Raji (cell line): Measurements from ENCODE around the gene ZNF397.

Experiments
- POLR2A ChIP-seq: IDR thresholded peaks from 2 replicates; pipeline ENCODE4 v1.6.1; 2011; ENCODE audit warnings: low read depth, low read length, control low read depth; ENCODE audit not compliant: insufficient read depth

ZNF397 gene

DNA sequence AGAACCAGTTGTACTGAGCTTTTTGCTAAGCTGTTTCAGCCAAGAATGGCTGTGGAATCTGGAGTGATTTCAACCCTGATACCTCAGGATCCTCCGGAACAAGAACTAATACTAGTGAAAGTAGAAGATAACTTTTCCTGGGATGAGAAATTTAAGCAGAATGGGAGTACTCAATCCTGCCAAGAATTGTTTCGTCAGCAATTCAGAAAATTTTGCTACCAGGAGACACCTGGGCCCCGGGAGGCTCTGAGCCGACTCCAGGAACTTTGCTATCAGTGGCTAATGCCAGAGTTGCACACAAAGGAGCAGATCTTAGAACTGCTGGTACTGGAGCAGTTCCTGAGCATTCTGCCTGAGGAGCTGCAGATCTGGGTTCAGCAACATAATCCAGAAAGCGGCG is 1.6 kb downstream of the ZNF397 start:
- TF ChIP-seq POLR2A, result no peak

DNA sequence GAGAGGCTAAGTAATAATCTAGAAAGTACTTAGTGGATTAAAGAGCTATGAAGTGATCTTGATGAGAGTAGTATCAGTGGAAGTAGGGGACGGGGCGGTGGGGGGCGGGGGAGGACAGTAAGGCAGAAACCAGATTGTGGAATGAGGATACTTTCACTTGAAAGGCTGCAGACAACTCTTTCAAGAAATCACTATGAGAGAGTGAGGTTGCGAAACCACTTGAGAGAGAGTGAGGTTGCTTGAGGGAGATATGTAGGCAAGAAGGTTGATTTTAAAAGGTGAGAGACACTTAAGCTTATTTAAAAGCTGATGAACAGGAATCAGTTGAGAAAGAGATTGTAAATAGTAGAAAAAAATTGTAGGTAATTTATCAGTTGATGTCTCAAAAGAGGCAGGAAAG is 3.8 kb downstream of the ZNF397 start:
- TF ChIP-seq POLR2A, result no peak

DNA sequence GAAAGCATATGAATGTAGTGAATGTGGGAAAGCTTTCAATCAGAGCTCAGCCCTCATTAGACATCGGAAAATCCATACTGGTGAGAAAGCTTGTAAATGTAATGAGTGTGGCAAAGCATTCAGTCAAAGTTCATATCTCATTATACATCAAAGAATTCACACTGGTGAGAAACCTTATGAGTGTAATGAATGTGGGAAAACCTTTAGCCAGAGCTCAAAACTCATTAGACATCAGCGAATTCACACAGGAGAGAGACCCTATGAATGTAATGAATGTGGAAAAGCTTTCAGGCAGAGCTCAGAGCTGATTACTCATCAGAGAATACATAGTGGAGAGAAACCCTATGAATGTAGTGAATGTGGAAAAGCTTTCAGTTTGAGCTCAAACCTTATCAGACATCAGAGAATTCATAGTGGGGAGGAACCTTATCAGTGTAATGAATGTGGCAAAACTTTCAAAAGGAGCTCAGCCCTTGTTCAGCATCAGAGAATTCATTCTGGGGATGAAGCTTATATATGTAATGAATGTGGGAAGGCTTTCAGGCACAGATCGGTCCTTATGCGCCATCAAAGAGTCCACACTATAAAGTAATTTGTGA is 5.0 kb downstream of the ZNF397 start:
- no peak for TF ChIP-seq POLR2A

DNA sequence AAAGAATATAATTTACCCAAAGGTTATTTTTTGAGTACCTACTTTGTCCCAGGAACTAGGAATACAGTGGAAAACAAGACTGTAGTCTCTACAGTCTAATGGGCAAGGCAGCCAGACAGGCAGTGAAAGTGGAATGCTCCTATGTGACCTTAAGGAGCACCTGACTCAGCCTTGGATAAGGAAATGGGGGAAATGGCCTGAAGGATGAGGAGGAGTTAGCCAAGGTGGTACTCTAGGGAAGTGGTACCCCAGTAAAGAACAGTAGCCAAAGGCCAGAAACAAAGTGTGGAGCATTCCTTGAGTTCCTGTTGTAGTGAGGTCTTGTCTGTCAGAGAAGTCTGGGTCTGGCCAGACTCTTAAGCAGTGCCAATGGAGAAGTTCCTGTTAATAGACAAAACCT is 6.0 kb downstream of the ZNF397 start:
- no peak for TF ChIP-seq POLR2A

DNA sequence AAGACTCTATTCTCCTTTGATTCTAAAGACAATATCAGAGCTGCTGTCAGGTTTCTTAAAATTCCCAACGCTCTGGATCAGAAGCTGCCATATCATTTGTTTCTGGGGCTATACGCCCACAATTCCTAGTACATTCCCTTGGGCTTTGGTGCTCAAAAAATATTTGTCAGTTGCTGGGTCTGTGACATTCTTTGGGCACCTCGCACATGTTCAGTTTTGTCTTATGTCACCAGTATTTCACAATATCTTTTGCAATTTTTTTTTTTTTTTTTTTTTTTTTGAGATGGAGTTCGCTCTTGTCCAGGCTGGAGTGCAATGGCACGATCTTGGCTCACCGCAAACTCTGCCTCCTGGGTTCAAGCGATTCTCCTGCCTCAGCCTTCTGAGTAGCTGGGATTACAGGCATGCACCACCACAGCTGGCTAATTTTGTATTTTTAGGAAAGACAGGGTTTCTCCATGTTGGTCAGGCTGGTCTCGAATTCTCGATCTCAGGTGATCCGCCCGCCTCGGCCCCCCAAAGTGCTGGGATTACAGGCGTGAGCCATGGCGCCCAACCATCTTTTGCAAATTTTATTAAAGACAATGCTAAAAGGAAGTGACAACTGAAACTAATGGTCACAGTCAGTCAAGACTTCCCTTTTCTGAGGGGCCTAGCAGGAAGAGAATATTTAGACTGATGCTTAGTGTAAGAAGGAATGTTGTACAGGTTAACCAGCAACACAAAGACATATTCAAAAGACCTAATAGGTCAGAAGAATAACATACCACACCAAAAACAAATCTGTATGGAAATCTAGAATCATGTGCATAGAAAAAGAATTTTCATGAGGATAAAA is 6.8 kb downstream of the ZNF397 start:
- no peak for TF ChIP-seq POLR2A

DNA sequence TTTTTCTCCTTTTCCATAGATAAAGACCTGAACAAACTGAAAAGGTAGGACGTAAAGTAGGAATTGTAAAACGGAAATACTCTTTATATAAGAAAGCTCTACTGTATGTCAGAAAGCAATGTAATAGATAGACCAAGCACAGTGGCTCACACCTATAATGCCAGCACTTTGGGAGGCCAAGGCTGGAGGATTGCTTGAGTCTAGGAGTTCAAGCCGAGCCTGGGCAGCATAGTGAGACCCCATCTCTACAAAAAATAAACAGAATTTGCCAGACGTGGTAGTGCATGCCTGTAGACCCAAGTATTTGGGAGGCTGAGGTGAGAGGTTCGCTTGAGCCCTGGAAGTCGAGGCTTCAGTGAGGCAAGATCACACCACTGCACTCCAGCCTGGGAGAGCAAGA is 7.6 kb downstream of the ZNF397 start:
- TF ChIP-seq POLR2A, result no peak

DNA sequence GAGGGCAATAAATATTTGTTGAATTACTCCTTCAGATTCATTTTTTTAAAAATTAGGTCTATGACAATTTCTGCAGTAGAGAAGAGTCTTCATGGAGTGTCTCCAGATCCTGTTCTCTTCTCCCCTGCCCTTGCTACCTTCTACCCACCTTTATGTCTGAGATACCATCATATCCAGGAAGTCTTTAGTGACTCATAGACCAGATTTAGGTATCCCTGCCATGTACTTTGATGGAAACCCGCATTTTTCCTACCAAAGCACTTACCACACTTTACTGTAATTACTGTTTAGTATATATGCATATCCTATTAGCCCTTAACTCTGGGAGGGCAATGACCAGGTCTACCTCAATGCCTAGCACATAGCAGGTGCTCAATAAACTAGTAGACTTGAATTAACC is 11.6 kb downstream of the ZNF397 start:
- no peak for TF ChIP-seq POLR2A

DNA sequence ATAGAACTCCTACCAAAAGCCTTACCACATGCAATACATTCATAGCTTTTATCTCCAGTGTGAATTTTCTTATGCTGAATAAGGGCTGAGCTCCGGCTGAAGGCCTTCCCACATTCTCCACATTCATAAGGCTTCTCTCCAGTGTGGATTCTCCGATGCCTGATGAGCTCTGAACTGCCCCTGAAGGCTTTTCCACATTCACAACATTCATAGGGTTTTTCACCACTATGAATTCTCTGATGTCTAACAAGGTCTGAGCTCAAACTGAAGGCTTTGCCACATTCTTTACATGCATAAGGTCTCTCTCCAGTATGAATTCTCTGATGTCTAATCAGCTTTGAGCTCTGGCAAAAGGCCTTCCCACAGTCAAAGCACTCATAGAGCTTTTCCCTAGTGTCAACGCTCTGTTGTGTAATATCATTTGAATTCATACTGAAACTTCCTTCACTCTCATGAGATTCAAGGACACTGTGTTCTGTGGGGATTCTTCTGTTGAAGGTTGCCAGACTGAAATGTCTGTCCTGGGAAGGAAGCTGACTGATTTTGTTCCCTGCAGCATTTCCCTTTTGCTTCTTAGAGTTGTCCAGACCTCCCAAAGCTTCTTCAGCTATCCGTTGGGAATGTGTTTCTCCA is 12.9 kb downstream of the ZNF397 start:
- no peak for TF ChIP-seq POLR2A

DNA sequence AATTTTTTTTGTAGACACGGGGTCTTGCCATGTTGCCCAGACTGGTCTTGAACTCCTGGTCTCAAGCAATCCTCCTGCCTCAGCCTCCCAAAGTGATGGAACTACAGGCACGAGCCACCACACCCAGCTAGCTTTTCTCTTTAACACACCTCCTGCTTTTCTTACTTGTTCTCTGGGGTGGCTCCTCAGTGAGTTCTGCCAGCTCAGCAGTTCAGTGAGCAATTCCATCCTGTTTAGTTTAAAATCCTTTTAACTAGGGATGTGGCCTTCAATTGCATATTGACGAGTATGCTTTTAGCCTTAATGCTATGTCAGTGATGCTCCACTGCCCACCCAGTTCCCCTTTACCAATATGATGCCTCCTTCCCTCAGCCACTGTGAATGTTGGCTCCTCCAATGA is 16.1 kb downstream of the ZNF397 start:
- TF ChIP-seq POLR2A, result no peak

DNA sequence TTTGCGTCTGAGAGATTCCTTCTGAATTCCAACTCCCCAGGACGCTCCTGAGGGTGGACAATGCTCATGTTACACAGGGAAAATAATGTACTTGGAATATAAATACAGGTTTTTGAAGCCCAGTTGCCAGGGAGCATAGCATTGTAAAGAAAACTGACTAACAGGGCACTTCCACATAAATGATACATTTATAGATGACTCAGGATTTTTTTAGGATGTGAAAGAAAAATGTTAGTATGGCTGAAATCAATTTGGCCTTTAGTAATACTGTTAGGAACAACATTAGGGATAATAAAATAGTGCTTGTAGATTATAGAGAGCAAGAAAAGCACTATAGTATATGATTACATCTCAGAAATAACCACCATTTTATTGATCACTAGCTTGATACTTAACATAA is 23.6 kb downstream of the ZNF397 start:
- TF ChIP-seq POLR2A, result no peak

DNA sequence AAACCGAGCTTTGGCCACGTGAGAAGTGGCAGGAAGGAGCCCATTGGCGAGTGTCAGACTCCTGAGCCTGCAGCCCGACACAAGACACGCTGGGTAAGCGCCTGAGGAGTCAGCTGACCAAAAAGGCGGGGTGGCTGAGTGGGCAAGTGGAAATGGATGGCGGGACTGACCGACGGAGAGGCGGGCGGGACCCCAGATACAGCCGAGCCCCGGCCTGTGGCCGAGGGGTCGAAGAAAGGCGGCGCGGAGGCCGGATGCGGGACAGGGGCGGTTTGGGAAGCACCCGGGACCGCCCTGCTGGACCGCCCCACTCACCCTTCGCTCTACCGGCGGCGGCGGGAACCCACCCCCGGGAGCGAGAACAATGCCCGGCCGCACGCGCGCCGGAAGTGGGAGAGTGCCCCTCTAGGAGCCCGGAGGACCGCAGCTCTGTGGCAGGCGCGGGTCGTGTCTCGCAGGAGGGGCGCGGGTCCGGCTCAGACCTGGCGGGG is 26.4 kb downstream of the ZNF397 start:
- no peak for TF ChIP-seq POLR2A

DNA sequence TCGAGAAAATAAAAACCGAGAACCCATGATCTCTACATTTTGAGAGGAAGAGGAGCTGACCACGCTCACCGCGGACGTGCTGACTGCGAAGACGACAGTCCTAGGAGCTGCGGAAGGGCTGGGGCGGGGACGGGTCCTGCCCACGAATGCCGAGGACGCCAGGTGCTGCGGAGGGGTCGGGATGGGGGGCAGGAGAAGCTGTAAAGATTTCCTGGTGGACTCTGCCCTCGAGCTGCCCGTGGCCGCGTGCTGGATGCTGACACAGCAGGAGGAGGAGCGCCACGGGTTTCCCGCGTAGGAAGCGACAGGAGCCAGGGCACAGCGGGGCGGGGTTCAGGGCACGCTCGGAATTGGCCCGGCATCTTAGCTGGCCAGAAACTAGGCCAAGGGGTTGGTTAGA is 27.0 kb downstream of the ZNF397 start:
- TF ChIP-seq POLR2A, result no peak

DNA sequence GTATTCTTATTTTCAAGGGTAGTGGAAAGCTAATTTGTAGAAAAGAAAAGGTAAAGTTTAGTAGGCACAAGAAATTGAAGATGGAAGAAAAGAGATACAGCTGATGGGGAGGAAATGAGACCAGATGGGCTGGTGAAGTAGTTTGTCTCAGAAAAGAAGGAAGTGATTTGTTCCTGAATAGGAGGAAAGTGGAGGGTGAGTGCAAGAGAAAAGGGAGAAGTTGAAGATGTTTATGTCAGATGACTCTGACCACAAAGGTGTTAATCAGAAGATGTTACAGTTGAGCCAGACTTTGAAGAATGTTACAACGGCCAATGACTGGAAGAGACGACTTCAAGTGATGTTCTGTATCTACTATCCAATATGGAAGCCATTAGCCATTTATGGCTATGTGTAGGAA is 28.0 kb downstream of the ZNF397 start:
- no peak for TF ChIP-seq POLR2A

DNA sequence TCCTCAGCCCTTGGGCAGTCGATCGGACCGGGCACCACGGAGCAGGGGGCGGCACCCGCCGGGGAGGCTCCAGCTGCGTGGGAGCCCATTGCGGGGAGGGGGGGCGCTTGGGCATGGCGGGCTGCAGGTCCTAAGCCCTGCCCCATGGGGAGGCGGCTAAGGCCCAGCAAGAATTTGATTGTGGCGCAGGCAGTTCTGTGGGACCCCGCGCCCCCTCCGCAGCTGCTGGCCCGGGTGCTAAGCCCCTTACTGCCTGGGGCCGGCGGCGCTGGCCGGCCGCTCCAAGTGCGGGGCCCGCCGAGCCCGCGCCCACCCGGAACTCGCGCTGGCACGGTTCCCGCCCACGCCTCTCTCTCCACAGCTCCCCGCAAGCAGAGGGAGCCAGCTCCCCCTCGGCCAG is 30.8 kb downstream of the ZNF397 start:
- no peak for TF ChIP-seq POLR2A

DNA sequence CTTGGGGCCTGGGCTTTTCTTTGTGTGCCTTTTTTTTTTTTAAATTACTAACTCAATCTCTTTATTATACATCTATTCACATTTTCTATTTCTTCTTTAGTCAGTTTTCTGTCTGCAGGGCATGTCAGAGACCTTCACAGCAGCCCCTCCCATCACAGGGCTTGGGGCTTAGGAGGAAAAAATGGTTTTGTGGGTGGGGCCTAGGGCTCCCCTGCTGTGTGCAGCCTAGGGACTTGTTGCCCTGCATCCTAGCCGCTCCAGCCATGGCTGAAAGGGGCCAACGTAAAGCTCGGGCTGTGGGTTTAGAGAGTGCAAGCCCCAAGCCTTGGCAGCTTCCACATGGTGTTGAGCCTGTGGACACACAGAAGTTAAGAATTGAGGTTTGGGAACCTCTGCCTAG is 35.4 kb downstream of the ZNF397 start:
- no peak for TF ChIP-seq POLR2A

DNA sequence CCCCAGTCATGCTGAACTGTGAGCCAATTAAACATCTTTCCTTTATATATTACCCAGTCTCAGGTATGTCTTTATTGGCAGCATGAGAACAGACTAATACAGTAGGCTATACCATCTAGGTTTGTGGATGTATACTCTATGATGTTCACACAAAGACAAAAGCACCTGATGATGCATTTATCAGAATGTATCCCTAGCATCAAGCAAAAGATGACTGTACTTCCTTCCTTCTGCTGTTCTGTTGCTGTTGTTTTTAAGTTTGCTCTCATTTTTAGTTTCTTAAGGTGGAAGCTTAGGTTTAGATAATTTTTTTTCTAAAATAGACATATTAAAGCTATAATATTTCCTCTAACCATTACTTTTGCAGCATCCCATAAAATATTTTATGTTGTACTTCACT is 36.8 kb downstream of the ZNF397 start:
- no peak for TF ChIP-seq POLR2A
